ENCODE measurements around the gene NT5DC4. TPM values are rescaled to one million over a fixed set of nuclear protein-coding genes. Genes with fewer than 3 reads are reported as not detected.

NT5DC4 gene
- total RNA-seq, 1 donor from 2014 or later: not detected

DNA sequence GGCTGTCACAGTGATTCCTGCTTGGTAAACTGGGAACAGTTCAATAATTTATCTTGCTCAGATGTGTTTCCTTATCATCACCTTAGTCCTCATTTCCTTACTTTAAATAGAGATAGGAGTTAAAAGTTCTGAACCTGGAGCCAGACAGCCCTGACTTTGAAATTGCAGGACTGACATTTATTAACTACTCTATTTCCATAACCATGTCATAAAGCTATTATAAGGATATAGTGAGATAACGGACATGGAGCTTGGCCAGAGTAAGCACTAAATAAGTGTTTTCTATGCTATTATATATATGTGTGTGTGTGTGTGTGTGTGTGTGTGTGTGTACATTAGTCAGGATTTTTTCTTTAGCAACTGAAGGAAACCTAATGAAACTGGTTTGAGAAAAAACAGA, 13.1 kb downstream of the NT5DC4 start:
- Mint-ChIP-seq H3K4me3 (ENCODE audit: unreplicated experiment) (no peak overlapping the region), H3K4me1 (ENCODE audit: unreplicated experiment) (peaks cover 8% of the 10 kb centered on the region), H3K27me3 (ENCODE audit: unreplicated experiment) (no peaks in the 10 kb centered on the region), H3K27ac (ENCODE audit: unreplicated experiment) (no peak overlapping the region), H3K36me3 (ENCODE audit: low read depth, unreplicated experiment) (no peaks in the 10 kb centered on the region), H3K9me3 (ENCODE audit: unreplicated experiment) (no peaks in the 10 kb centered on the region)
- TF ChIP-seq, protein P1, sequence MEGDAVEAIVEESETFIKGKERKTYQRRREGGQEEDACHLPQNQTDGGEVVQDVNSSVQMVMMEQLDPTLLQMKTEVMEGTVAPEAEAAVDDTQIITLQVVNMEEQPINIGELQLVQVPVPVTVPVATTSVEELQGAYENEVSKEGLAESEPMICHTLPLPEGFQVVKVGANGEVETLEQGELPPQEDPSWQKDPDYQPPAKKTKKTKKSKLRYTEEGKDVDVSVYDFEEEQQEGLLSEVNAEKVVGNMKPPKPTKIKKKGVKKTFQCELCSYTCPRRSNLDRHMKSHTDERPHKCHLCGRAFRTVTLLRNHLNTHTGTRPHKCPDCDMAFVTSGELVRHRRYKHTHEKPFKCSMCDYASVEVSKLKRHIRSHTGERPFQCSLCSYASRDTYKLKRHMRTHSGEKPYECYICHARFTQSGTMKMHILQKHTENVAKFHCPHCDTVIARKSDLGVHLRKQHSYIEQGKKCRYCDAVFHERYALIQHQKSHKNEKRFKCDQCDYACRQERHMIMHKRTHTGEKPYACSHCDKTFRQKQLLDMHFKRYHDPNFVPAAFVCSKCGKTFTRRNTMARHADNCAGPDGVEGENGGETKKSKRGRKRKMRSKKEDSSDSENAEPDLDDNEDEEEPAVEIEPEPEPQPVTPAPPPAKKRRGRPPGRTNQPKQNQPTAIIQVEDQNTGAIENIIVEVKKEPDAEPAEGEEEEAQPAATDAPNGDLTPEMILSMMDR (IDR thresholded peaks at IDR 0.05; ENCODE audit: unreplicated experiment): no peak
- DNase-seq (ENCODE audit: low spot score): no peak

DNA sequence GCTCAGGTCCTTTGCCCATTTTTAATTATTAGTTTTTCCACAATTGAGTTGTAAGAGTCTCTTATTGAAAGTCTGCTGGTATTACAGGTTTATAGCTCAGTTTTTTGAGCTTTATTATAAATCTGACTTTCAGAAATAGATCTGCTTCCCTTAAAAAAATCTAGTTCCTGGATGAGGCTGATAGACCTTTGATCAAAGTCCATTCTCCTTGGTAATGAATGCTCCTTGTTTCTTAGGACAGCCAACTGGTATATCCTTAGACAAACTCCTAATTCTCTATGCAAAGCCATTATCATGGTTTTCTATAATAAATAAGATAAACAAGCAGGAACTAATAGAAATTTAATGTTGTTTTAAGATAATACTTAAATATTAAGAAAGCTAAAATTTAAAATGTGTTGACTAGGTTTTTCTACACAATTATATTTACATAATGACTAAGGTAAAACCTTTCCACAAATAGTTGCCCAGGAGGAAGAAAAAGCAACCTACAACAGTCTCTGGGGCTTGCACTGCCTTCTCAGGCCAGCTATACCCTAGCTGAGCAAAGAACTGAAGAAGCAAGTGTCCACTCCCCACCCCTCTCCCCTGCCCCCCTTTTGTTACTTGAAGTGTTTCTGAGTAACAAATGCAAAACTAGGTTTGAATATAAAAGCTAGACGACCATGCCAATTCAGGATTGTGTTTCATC, 16.9 kb downstream of the NT5DC4 start:
- DNase-seq (ENCODE audit: low spot score): no peak
- Mint-ChIP-seq H3K36me3 (ENCODE audit: low read depth, unreplicated experiment) (peaks cover 3% of the 10 kb centered on the region), H3K9me3 (ENCODE audit: unreplicated experiment) (no peaks in the 10 kb centered on the region), H3K4me1 (ENCODE audit: unreplicated experiment) (no peaks in the 10 kb centered on the region), H3K27ac (ENCODE audit: unreplicated experiment) (no peak overlapping the region), H3K4me3 (ENCODE audit: unreplicated experiment) (no peak overlapping the region), H3K27me3 (ENCODE audit: unreplicated experiment) (no peaks in the 10 kb centered on the region)
- TF ChIP-seq, protein P1 (IDR thresholded peaks at IDR 0.05; ENCODE audit: unreplicated experiment): no peak

DNA sequence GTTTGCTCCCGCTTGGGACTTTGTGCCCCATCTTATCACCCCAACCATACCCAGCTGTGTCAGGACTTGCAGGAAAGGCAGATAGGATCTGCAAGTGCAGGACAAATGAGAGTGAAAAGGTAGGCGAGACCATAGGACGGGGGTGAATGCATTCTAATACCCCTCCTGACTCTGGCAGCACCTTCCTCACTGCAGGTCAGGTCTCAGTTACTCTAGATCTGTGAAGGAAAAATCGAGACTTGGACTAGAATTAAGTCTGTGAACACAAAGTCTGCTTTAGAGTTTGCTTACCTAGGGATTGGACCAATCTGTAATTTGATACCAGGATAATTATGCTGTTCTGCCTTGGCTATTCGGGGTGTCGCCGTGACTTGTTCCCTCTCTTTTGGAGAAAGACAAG, 19.7 kb downstream of the NT5DC4 start:
- peaks cover 2% of the 10 kb centered on the region for H3K27me3 Mint-ChIP-seq (ENCODE audit: unreplicated experiment)
- H3K4me3 Mint-ChIP-seq (ENCODE audit: unreplicated experiment): no peak overlapping the region
- H3K36me3 Mint-ChIP-seq (ENCODE audit: low read depth, unreplicated experiment): peaks cover 3% of the 10 kb centered on the region
- no peaks in the 10 kb centered on the region for H3K9me3 Mint-ChIP-seq (ENCODE audit: unreplicated experiment)
- TF ChIP-seq, protein P1 (IDR thresholded peaks at IDR 0.05; ENCODE audit: unreplicated experiment): no peak
- no peak overlapping the region for H3K27ac Mint-ChIP-seq (ENCODE audit: unreplicated experiment)
- no peaks in the 10 kb centered on the region for H3K4me1 Mint-ChIP-seq (ENCODE audit: unreplicated experiment)
- no peak for DNase-seq (ENCODE audit: low spot score)

DNA sequence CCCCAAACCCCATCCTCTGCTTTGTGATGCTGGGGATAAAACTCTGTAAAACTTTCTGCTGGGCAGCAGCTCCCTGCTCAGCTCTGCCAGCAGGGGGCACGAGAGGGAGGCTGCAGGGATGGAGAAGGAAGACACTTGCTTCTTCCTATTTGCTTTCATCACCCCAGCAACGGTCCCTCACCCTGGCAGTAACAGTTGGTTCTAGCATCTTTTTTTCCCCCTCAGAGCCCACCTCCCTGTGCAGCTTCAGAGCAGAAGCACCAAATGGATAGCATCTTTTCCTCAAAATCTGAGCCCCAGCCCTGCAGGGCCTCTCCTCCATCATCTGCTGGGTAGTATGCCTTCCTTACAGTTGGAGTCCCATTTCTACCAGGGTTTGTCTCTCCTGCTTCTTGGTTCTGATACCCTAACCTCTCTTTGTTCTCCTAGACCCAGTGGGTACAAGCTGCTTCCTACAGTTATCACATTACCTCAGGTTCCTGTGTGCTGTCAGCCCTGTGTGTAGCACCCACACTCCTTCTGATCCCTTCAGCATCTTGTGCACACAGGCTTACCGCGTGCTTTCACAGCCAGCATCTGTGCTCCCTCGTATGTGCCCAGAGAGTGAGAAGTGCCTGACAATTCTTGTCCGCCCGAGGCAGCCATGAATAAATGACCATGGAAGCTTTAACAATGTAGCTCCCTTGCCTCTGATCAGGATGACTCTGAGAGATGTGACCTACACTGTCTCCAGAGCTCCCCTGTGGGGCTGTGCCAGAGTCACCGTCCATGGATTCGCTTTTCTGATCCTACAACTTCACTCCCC, 29.1 kb downstream of the NT5DC4 start:
- H3K27me3 Mint-ChIP-seq (ENCODE audit: unreplicated experiment): peaks cover 4% of the 10 kb centered on the region
- DNase-seq (ENCODE audit: low spot score): peak; percentile 91
- peak overlapping the region; percentile 81 for H3K27ac Mint-ChIP-seq (ENCODE audit: unreplicated experiment)
- no peaks in the 10 kb centered on the region for H3K9me3 Mint-ChIP-seq (ENCODE audit: unreplicated experiment)
- peaks cover 4% of the 10 kb centered on the region for H3K4me1 Mint-ChIP-seq (ENCODE audit: unreplicated experiment)
- TF ChIP-seq, protein P1 (IDR thresholded peaks at IDR 0.05; ENCODE audit: unreplicated experiment): peak; percentile 91
- H3K4me3 Mint-ChIP-seq (ENCODE audit: unreplicated experiment): no peak overlapping the region
- peaks cover 5% of the 10 kb centered on the region for H3K36me3 Mint-ChIP-seq (ENCODE audit: low read depth, unreplicated experiment)

DNA sequence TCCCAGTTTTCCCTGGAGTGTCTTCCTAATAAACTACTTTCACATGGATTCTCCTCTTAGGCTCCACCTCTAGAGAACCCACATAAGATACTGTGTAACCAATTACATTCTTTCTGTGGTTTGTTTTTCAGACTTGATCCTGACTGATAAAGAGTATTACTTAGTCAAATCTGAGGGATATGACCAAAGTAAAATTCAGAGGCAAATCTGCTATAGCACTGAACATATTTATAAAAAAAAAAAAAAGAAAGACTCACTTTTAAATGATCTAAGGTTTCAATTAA, 29.7 kb downstream of the NT5DC4 start:
- peaks cover 4% of the 10 kb centered on the region for H3K27me3 Mint-ChIP-seq (ENCODE audit: unreplicated experiment)
- TF ChIP-seq, protein P1 (IDR thresholded peaks at IDR 0.05; ENCODE audit: unreplicated experiment): no peak
- H3K9me3 Mint-ChIP-seq (ENCODE audit: unreplicated experiment): no peaks in the 10 kb centered on the region
- no peak for DNase-seq (ENCODE audit: low spot score)
- H3K4me3 Mint-ChIP-seq (ENCODE audit: unreplicated experiment): no peak overlapping the region
- peaks cover 4% of the 10 kb centered on the region for H3K4me1 Mint-ChIP-seq (ENCODE audit: unreplicated experiment)
- H3K36me3 Mint-ChIP-seq (ENCODE audit: low read depth, unreplicated experiment): peaks cover 5% of the 10 kb centered on the region
- peak overlapping the region; percentile 81 for H3K27ac Mint-ChIP-seq (ENCODE audit: unreplicated experiment)
